RPMI7951 (cell line): Measurements from ENCODE around the gene TAF4. TPM values are rescaled to one million over a fixed set of nuclear protein-coding genes. Genes with fewer than 3 reads are reported as not detected.

Source experiments
- DNase-seq: peaks from one replicate; pipeline ENCODE4 v3.0.0-alpha.2; 2012; ENCODE audit warnings: low read depth
- total RNA-seq: library from RNA; depleted of rRNA; stranded (reverse); fragments of >200 nt; shearing (Covaris generic); gene quantifications from 2 replicates; pipeline ENCODE4 v1.2.3, GENCODE V29; 2014

Gene TAF4
- total RNA-seq, 1 experiment from 2014 or later = 6.5 TPM

- DNase-seq = no peak
These were observed 123.2 kb downstream of the TAF4 start for GRCh38 chr20:61942526-61942925.

GRCh38 chr20:61941721-61942405 is 123.8 kb downstream of the TAF4 start:
- DNase-seq = no peak

DNA sequence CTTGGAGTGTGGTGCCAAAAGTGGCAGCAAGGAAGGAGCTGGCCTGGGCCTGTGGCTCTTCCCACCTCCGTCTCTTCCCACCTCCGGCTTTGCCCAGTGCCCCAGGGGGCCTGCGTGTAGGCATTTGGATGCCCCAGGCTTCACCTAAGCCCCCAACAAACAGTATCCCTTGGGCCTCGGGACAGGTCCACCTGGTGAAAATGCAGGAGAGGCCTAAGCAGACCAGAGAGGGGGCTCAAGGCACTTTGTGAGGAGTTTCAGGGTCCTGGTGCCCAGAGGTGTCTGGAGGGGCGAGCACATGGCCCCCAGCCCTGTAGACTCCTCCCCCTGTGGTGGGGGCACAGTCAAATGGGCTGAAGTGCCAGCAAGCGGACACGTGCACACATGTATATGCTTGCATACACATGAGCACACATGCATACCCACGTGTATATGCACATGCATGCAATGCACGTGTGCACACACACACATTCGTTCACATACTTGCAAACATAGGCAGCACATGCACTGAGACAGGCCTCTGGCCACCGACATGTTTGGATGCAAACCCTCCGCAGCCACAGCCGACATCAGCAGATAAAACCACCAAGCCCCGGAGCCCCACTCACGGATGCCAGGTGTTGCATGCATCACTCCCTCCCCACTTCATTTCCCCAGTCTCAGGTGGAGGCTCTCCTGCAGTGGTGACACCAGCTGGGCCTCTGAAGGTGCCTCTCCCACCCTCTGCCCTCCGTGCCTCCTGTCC is 124.5 kb downstream of the TAF4 start:
- no peak for DNase-seq

- no peak for DNase-seq
These were observed 125.2 kb downstream of the TAF4 start for GRCh38 chr20:61940491-61940890.

GRCh38 chr20:61939691-61940360 is 125.9 kb downstream of the TAF4 start:
- no peak for DNase-seq

DNA sequence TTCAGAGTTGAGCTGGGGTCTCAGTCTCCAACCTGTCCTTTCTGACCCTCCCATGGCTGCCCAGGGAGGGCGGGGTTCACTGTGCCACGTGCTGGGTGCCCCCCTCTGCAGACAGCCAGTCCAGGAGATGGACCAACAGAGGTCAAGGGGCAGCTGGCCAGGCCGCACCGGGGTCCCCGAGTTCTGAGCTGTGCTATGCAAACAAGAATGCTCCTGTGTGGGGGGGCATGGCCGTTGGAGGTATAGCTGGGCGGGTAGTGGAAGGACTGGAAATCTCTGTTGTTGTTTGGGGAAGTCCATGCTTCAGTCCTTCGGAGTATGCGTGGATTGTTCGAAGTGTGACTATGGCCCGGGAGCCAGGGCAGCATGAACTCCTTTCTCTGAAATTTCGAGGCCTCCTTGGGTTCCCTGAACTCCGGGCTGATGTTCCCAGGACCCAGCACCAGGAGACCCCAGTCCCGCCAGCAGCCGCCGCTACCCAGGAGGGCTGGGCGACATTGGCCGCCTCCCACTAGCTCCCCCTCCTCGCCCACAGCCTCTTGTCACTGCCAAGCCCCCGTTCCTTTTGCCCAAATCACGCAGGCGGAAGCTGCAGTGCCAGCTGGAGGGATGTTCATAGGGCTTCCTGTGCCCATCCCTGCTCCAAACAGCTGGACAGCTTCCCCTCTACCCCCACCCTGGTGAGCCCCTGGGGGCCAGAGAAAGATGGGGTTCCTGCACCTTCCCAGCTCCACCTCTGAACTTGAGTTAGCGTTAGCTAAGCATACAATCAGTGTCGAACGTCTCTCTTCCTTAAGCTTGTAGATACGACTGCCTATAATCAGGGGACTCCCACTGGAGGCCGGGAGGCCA is 126.6 kb downstream of the TAF4 start:
- no peak for DNase-seq

DNA sequence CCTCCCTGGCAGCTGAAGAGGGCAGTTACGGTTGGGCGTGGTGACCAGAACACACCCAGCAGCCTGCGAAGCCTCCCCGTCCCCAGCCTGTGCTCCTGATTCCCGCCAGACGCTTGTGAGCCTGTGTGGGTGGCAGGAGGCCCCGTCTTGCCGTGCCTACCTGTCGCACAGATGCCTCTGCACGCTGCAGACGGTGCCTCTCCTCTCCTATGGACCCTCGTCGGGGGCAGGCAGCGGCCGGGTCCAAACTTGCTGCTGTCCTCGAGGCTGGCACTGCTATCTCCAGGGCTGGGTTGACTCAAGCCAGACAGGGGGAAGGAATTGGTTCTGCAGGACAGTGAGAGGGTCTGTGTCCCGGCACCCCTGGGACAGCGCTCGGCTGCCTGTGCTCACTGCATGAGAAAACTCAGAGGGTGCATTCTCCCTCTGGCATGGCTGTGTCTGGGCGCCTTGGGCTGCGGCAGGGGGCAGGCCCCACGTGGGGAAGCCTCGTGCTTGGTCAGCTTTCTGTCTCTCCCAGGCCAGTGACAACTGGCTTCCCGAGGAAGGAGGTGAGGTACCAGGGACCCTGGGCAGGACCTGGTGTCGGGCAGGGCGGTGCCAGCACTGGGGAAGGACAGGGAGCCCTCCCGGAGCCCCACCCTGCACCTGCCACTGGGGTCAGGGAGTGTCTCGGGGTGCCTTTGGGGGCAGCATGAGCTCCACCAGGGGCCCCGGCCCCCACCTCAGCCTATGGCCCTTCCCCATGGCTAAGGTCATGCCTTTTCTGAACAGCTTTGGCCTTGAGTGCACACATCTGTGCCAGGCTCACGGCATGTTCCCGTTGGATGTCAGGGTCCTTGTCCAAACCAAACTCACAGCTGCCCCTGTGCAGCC is 127.5 kb downstream of the TAF4 start:
- no peak for DNase-seq

DNA sequence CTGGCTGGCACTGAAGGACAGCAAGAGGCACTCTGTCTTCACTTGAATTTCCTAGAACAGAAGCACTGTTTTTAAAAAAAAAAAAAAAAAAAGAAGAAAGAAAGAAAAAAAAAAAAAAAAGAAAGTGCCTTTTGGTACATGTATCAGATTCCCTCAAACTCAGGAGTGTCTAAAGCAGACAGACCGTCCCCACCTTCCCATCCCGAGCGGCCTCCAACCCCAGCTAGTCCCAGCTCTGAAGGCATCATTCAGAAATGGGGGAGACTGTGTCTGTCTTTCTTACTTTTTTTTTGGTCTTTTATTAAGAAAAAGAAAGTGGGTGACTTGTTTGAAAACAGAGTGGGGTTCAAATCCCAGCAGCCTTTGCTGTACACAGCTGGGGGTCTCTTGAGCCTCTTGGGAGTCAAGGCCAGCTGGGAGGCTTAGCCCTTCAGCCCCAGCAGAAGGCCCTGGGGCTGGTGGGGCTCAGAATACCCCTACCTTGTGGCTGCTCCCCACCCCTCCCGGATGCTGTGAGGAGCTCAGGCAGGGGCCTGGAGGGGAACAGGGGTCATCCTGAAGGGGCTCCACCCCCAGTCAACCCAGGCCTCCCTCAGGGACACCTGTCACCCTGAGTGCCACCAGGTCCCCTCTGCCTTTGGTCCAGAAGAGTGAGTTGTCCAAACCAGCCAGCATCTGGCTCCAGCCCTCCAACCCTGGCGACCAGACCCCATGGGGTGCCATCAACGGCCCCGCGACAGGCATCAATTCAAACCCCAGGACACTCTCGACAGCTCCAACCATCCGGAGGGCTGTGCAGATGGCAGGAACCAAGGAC is 128.3 kb downstream of the TAF4 start:
- DNase-seq = no peak

DNA sequence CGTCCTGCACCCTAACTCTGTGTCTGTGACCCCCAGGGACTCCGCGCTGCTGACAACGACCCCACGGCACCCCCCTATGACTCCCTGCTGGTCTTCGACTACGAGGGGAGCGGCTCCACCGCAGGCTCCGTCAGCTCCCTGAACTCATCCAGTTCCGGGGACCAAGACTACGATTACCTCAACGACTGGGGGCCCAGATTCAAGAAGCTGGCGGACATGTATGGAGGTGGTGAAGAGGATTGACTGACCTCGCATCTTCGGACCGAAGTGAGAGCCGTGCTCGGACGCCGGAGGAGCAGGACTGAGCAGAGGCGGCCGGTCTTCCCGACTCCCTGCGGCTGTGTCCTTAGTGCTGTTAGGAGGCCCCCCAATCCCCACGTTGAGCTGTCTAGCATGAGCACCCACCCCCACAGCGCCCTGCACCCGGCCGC is 129.0 kb downstream of the TAF4 start:
- DNase-seq = no peak

DNA sequence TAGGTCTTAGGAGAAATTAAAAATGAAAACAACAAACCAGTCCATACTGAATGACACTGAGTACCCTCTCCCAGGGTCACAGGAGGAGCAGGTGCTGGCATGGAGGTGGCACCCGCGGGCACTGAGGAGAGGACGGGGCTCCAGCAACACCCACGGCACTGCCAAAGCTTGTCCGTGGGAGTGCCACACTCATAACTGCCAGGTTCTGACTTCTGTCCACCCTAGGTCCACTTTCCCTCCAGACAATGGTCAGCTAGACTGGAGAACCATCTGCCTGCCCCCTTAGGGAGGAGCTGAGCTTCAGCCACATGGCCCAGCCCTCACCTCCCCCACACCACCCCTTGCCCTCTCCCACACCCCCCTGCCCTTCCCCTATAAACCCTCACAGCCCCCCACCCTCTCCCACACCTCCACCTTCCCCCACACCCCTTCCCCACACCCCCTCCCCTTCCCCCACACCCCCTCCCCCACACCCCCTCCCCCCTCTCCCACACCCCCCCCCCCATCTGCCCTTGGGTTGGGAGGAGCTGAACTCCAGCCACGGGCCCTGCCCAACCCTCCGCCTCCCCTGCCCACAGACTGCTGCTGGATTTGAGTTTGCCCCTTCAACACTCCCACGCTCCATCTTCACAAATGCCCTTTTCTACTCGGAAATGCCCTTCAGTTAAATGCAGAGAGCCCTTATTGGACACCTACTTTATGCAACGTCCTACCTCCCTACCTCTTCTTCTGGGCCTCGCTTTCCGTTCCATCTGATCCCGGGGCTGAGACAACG is 129.6 kb downstream of the TAF4 start:
- DNase-seq = no peak

- peak; percentile 21 for DNase-seq
These were observed 130.8 kb downstream of the TAF4 start for GRCh38 chr20:61934716-61935530.

GRCh38 chr20:61933951-61934715 is 131.5 kb downstream of the TAF4 start:
- no peak for DNase-seq

GRCh38 chr20:61933481-61933950 is 132.2 kb downstream of the TAF4 start:
- no peak for DNase-seq

DNA sequence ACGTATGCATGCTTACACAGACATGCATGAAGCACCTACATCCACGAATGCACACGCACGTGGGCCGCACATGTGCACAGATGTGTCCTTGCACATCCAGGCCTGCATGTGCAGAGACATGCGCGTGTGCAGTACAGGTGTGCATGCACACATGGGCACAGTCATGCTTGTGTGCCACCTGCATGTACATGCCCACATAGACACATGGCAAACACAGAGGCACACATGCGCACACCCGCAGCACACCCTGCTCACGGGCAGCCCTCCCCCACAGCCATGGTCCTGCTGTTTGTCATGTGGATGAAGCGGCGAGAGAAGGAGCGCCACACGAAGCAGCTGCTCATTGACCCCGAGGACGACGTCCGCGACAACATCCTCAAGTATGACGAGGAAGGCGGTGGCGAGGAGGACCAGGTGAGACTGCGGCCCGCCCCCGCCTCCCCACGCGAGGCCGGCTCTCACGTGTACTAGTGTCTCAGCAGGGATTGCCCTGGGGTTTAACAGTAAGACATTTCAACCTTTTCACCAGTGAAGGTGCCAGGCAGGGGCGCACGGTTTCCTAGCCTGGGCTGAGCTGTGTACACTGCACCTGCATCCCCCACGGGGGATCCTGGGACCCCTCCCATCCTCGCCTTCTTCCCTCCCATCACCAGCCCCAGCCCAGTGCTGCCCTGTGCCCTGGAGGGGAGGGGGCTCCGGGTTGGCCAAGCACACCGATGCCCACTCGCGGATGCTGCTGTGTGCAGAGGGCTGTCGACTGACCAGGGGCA is 132.8 kb downstream of the TAF4 start:
- DNase-seq = no peak

DNA sequence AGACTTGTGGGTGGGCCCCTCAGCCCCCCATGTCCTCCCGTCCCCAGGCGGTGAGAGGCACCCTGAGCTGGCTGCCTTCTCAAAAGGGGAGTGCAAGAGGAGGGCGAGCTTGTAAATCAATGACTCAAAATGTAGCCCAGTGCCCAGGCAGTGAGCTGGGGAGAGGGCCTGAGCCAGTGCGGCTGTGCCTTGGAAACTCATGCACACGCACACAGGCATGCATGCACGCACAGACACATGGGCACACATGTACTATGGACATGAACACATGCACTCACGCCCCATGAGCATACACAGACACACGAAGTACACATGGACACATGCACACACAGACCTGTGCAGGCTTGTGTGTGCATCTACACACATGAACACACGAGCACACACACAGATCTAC is 133.5 kb downstream of the TAF4 start:
- no peak for DNase-seq

GRCh38 chr20:61931476-61932198 is 134.0 kb downstream of the TAF4 start:
- no peak for DNase-seq
